ENCODE results near the gene LRRC14B.
"Not testable (repeated sequence)": the region's sequence is repeated elsewhere in the genome, so short reads cannot be mapped to it uniquely, and the experiment has no call there.

GRCh38 chr5:164783-165182 lies 26.5 kb upstream of the LRRC14B start:
- TF ChIP-seq POLR2A (IDR thresholded peaks at IDR 0.05; ENCODE audit: low read depth, low read length); PAX5 (IDR thresholded peaks at IDR 0.05; ENCODE audit: insufficient read depth, low read length, severe bottlenecking); SPI1 (IDR thresholded peaks at IDR 0.05; ENCODE audit: low read depth, low read length); POLR2AphosphoS5 (IDR thresholded peaks at IDR 0.05; ENCODE audit: low read depth, low read length): not testable (repeated sequence)
